ENCODE data around the gene UGT1A6.
"Not testable (repeated sequence)": the region's sequence is repeated elsewhere in the genome, so short reads cannot be mapped to it uniquely, and the experiment has no call there.

UGT1A6 gene

GRCh38 chr2:233693963-233694362, 1.3 kb downstream of the UGT1A6 start:
- DNase-seq (ENCODE audit: low read depth) = no peak
- no peak overlapping the region for H3K4me3 ChIP-seq (ENCODE audit: low read length)
- TF ChIP-seq, protein P1, sequence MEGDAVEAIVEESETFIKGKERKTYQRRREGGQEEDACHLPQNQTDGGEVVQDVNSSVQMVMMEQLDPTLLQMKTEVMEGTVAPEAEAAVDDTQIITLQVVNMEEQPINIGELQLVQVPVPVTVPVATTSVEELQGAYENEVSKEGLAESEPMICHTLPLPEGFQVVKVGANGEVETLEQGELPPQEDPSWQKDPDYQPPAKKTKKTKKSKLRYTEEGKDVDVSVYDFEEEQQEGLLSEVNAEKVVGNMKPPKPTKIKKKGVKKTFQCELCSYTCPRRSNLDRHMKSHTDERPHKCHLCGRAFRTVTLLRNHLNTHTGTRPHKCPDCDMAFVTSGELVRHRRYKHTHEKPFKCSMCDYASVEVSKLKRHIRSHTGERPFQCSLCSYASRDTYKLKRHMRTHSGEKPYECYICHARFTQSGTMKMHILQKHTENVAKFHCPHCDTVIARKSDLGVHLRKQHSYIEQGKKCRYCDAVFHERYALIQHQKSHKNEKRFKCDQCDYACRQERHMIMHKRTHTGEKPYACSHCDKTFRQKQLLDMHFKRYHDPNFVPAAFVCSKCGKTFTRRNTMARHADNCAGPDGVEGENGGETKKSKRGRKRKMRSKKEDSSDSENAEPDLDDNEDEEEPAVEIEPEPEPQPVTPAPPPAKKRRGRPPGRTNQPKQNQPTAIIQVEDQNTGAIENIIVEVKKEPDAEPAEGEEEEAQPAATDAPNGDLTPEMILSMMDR (conservative IDR thresholded peaks at IDR 0.05; ENCODE audit: low read length) = no peak

DNA sequence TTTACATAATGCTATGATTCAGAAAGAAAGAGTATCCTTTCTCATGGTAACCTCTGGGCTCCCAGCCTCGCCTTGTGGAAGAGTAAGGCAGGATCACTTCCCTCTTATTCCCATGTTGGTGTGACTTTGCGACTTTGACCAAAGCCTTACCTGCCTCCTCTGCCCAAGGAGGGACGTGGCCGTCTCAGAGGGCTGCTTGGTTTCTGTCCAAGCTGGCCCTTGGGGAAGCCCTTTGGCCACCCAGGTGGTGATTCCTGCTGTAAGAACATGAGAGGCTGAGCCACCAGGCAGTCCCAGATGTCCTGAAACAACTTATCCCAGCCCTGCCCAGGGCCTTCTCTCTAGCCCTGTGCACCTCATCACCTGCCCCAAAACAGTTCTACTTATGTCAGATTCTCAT, 6.0 kb downstream of the UGT1A6 start:
- no peak for DNase-seq (ENCODE audit: low read depth)
- no peak overlapping the region for H3K4me3 ChIP-seq (ENCODE audit: low read length)
- TF ChIP-seq, protein P1 (conservative IDR thresholded peaks at IDR 0.05; ENCODE audit: low read length) = no peak

DNA sequence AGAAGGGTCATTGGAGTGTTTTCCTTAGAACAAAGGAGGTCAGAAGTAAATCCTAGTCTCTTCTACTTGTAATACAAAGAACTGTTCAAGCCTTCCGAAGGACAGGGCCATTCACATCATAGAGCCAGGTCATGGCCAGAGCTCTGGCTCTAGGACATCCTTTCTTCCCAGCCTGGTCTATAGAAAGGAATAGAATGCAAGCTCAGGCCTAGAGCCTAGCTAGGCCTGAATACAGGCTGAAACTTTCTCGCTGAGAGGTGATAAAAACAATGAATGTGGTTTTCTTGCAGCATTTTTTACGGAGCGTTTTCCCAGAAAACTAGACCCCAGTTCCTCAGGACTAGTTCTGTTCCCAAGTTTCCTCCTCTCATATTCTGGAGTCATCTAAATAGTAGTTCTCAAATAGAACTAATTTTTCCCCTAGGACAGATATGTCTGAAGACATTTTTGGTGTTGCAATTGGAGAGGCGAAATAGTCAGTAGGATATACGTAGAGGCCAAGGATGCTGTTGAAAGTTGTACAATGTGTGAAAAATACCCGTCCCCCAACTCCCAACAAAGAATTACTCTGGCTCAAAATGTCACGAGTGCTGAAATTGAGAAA, 6.8 kb downstream of the UGT1A6 start:
- DNase-seq (ENCODE audit: low read depth) = no peak
- no peak overlapping the region for H3K4me3 ChIP-seq (ENCODE audit: low read length)
- TF ChIP-seq, protein P1 (conservative IDR thresholded peaks at IDR 0.05; ENCODE audit: low read length) = no peak

GRCh38 chr2:233700028-233700635, 7.4 kb downstream of the UGT1A6 start:
- peak; percentile 17 for DNase-seq (ENCODE audit: low read depth)
- H3K4me3 ChIP-seq (ENCODE audit: low read length) = no peak overlapping the region
- TF ChIP-seq, protein P1 (conservative IDR thresholded peaks at IDR 0.05; ENCODE audit: low read length) = no peak

DNA sequence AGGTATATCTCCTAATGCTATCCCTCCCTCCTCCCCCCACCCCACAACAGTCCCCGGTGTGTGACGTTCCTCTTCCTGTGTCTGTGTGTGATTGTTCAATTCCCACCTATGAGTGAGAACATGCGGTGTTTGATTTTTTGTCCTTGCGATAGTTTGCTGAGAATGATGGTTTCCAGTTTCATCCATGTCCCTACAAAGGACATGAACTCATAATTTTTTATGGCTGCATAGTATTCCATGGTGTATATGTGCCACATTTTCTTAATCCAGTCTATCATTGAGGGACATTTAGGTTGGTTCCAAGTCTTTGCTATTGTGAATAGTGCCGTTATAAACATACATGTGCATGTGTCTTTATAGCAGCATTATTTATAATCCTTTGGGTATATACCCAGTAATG, 8.2 kb downstream of the UGT1A6 start:
- not testable (repeated sequence) for DNase-seq (ENCODE audit: low read depth); H3K4me3 ChIP-seq (ENCODE audit: low read length)

- no peak overlapping the region for H3K4me3 ChIP-seq (ENCODE audit: low read length)
- DNase-seq (ENCODE audit: low read depth) = no peak
- TF ChIP-seq, protein P1 (conservative IDR thresholded peaks at IDR 0.05; ENCODE audit: low read length) = no peak
These were observed 9.5 kb downstream of the UGT1A6 start for GRCh38 chr2:233702238-233702637.

- peak; percentile 20 for DNase-seq (ENCODE audit: low read depth)
- no peak overlapping the region for H3K4me3 ChIP-seq (ENCODE audit: low read length)
These were observed 13.3 kb downstream of the UGT1A6 start for GRCh38 chr2:233705911-233706506.

More at GRCh38 chr2:233705911-233706506, 13.3 kb downstream of the UGT1A6 start:
- TF ChIP-seq, protein P1 (conservative IDR thresholded peaks at IDR 0.05; ENCODE audit: low read length) = no peak

Data from AG10803 (cell line).